K562 (cell line): ENCODE data around the gene FBXO46. TPM values are rescaled to one million over a fixed set of nuclear protein-coding genes. Genes with fewer than 3 reads are reported as not detected.

Experiments used
- BRCA1 ChIP-seq, 2 experiments: fragments of 450-650 bp in 1 of 2; sonication (generic) in 1 of 2; formaldehyde crosslinking in 1 of 2; IDR thresholded peaks; 2 replicates each; pipeline versions ENCODE4 v1.5.0 to v1.6.1; 2017 to 2020; ENCODE audit warnings: mild to moderate bottlenecking in 1 of 2, missing genetic modification reagents in 1 of 2
- CC2D1A ChIP-seq: fragments of 450-650 bp; IDR thresholded peaks from 2 replicates; pipeline ENCODE4 v1.6.1; 2017; ENCODE audit warnings: mild to moderate bottlenecking
- FOXJ3 ChIP-seq: sonication (generic); formaldehyde crosslinking; IDR thresholded peaks from 2 replicates; pipeline ENCODE4 v1.4.0; 2020; ENCODE audit warnings: mild to moderate bottlenecking, missing genetic modification reagents
- FOXO4 ChIP-seq: fragments of 450-650 bp; formaldehyde crosslinking; IDR thresholded peaks from 2 replicates; pipeline ENCODE4 v1.4.0; 2020; ENCODE audit warnings: mild to moderate bottlenecking, moderate library complexity
- HOXB6 ChIP-seq: fragments of 250-450 bp; sonication (Bioruptor Pico); IDR thresholded peaks from 2 replicates; pipeline ENCODE4 v1.5.1; 2022; ENCODE audit warnings: mild to moderate bottlenecking, borderline replicate concordance
- IRF9 ChIP-seq: fragments of 450-650 bp; IDR thresholded peaks from 2 replicates; pipeline ENCODE4 v1.6.1; 2016; ENCODE audit warnings: missing biosample characterization, missing genetic modification characterization
- KLF13 ChIP-seq: fragments of 450-650 bp; IDR thresholded peaks from 2 replicates; pipeline ENCODE4 v1.6.1; 2016; ENCODE audit warnings: missing genetic modification characterization, low read depth, mild to moderate bottlenecking, missing compliant biosample characterization, moderate library complexity, borderline replicate concordance
- MXD1 ChIP-seq: fragments of 250-450 bp; sonication (Bioruptor Pico); IDR thresholded peaks from 2 replicates; pipeline ENCODE4 v1.8.0; 2021; ENCODE audit warnings: borderline replicate concordance, mild to moderate bottlenecking, moderate library complexity; ENCODE audit not compliant: poor library complexity, severe bottlenecking
- OTX1 ChIP-seq: fragments of 450-650 bp; formaldehyde crosslinking; IDR thresholded peaks from 2 replicates; pipeline ENCODE4 v1.4.0; 2022; ENCODE audit warnings: mild to moderate bottlenecking
- SIN3B ChIP-seq: fragments of 450-650 bp; IDR thresholded peaks from 2 replicates; pipeline ENCODE4 v1.6.1; 2017; ENCODE audit warnings: low read depth, mild to moderate bottlenecking, moderate library complexity
- SNIP1 ChIP-seq: fragments of 450-650 bp; IDR thresholded peaks from 2 replicates; pipeline ENCODE4 v1.7.1; 2017; ENCODE audit warnings: low read depth, mild to moderate bottlenecking
- SRSF3 ChIP-seq: fragments of 200-400 bp; formaldehyde crosslinking; IDR thresholded peaks from 2 replicates; pipeline ENCODE4 v1.6.1; 2016; ENCODE audit warnings: mild to moderate bottlenecking, low read length, moderate library complexity; ENCODE audit not compliant: insufficient read depth
- STAT5B ChIP-seq: fragments of 250-450 bp; sonication (Bioruptor Pico); IDR thresholded peaks from 2 replicates; pipeline ENCODE4 v1.8.0; 2021; ENCODE audit warnings: mild to moderate bottlenecking, inconsistent platforms
- TAL1 ChIP-seq: fragments of 450-650 bp; IDR thresholded peaks from 2 replicates; pipeline ENCODE4 v1.6.1; 2016; ENCODE audit warnings: mild to moderate bottlenecking
- ZBTB1 ChIP-seq: sonication (generic); formaldehyde crosslinking; IDR thresholded peaks from 2 replicates; pipeline ENCODE4 v1.8.1; 2023; ENCODE audit warnings: missing genetic modification reagents, low read depth, mild to moderate bottlenecking, borderline replicate concordance
- ZBTB49 ChIP-seq: sonication (generic); formaldehyde crosslinking; IDR thresholded peaks from 2 replicates; pipeline ENCODE4 v1.8.0; 2022; ENCODE audit warnings: missing genetic modification reagents, mild to moderate bottlenecking, borderline replicate concordance
- ZC3H4 ChIP-seq: sonication (generic); formaldehyde crosslinking; IDR thresholded peaks from 2 replicates; pipeline ENCODE4 v1.9.0; 2021; ENCODE audit warnings: missing genetic modification reagents, borderline replicate concordance
- polyA plus RNA-seq, 8 experiments: library from polyadenylated mRNA; depleted of rRNA in 4 of 8; stranded (reverse) in 5 of 8; unstranded in 3 of 8; fragments of >200 nt; fragmentation: Nextera tagmentation in 2 of 8; fragmentation: Illumina TruSeq in 1 of 8; extraction: Ambion mirVana in 2 of 8; extraction: Trizol in 1 of 8; gene quantifications; 2 replicates each; pipeline versions ENCODE4 v1.2.1 to v1.2.3, GENCODE V29; 2011 to 2014; ENCODE audit warnings: inconsistent platforms in 1 of 8, missing spikeins in 1 of 8
- total RNA-seq, 7 experiments: library from RNA; depleted of rRNA in 6 of 7; stranded (reverse); fragments of >200 nt in 6 of 7; fragmentation: Illumina TruSeq in 2 of 7; extraction: Trizol in 2 of 7; gene quantifications; 2 replicates each; pipeline versions ENCODE4 v1.2.1 to v1.2.3, GENCODE V29; 2011 to 2021; ENCODE audit warnings: low replicate concordance in 1 of 7
- TF ChIP-seq, protein P1 (sequence below): sonication (generic); formaldehyde crosslinking; IDR thresholded peaks from 2 replicates; pipeline ENCODE4 v1.8.0; 2022; ENCODE audit warnings: mild to moderate bottlenecking, missing genetic modification reagents

Gene FBXO46
- total and polyA plus RNA-seq, 9 of the 15 experiments (the other 6 are each of a cell fraction or from before 2014, with no cell fraction given): 1.5 to 36.1 (median 7.3) TPM

DNA sequence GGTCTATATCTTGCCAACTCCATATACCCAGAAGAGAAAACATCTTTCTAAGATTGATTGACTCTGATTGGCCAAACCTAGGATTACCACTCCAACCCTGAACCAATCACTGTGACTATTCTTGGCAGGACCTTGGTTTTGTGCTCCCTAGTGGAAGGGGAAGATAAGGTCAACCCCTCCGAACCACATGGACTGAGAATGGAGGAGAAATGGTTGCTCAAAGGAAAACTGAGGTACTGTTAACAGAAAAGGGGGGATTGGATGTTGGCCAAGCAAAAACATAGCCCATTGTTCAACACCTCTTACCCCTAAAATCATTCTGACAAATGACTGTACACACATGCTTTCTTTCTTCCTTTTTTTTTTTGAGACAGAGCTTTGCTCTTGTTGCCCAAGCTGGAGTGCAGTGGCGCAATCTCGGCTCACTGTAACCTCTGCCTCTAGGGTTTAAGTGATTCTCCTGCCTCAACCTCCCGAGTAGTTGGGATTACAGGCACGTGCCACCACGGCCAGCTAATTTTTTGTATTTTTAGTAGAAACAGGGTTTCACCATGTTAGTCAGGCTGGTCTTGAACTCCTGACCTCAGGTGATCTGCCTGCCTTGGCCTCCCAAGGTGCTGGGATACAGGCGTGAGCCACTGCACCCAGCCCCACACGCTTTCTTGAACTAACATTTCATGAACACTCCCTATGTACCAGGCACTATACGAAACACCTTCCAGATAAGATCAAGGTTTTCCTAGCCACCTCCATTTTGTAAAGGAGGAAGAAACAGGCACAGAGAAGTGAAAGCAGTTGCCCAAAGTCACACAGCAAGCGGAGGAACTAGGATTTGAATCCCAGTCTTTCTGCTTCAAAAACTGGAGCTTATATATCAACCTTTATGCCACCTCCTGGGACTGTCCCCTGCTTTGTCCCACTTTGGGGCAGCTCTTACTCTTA is 9.1 kb upstream of the FBXO46 start (continued):
- TF ChIP-seq ZBTB49 (CRISPR knock-in tag) (no peak), CC2D1A (no peak; the same call in 1 of the 2 replicates), IRF9 (tag) (no peak; the same call in none of the 2 replicates), FOXJ3 (no peak), SRSF3 (no peak), ZC3H4 (CRISPR knock-in tag) (no peak), FOXO4 (no peak), HOXB6 (CRISPR knock-in tag) (no peak), ZBTB1 (no peak), KLF13 (tag) (no peak), BRCA1 (IDR thresholded peaks at IDR 0.05) (no peak), BRCA1 (CRISPR knock-in tag; IDR thresholded peaks at IDR 0.05) (no peak), MXD1 (CRISPR knock-in tag) (no peak), TAL1 (no peak; the same call in 1 of the 2 replicates), STAT5B (no peak), SNIP1 (no peak), OTX1 (CRISPR knock-in tag) (no peak), SIN3B (no peak)
- TF ChIP-seq, protein P1, sequence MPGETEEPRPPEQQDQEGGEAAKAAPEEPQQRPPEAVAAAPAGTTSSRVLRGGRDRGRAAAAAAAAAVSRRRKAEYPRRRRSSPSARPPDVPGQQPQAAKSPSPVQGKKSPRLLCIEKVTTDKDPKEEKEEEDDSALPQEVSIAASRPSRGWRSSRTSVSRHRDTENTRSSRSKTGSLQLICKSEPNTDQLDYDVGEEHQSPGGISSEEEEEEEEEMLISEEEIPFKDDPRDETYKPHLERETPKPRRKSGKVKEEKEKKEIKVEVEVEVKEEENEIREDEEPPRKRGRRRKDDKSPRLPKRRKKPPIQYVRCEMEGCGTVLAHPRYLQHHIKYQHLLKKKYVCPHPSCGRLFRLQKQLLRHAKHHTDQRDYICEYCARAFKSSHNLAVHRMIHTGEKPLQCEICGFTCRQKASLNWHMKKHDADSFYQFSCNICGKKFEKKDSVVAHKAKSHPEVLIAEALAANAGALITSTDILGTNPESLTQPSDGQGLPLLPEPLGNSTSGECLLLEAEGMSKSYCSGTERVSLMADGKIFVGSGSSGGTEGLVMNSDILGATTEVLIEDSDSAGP (CRISPR knock-in tag): no peak
